TTC549 (cell line): ENCODE measurements around the gene PTX4.

Source experiments
- FAIRE-seq: peaks from 2 replicates; lab custom pipeline; 2012; peaks lifted over from hg19 to GRCh38; lab: Jason Lieb, UNC

PTX4 gene

GRCh38 chr16:1523581-1524245 lies 35.0 kb upstream of the PTX4 start:
- FAIRE-seq: no peak

DNA sequence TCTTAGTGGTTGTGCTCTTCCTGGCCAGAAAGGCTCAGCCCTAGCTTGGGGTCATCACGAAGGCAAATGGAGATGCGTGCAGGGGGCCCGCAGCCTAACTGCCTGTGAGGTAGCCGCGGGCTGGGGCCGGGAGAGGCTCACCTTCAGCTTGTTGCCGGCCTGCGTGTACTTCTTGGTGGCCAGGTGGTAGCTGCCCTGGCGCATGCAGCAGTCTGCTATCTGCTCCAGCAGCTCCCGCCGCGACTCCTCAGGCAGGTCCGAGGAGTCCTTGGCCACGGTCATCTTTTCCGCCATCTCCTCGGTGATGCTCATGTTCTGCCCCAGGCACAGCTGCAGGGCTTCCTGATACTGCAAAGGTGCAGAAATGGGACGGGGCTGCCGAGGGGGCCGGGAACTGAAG lies 31.7 kb upstream of the PTX4 start:
- FAIRE-seq: no peak

- FAIRE-seq: no peak
These were observed 31.1 kb upstream of the PTX4 start for GRCh38 chr16:1519831-1520230.

DNA sequence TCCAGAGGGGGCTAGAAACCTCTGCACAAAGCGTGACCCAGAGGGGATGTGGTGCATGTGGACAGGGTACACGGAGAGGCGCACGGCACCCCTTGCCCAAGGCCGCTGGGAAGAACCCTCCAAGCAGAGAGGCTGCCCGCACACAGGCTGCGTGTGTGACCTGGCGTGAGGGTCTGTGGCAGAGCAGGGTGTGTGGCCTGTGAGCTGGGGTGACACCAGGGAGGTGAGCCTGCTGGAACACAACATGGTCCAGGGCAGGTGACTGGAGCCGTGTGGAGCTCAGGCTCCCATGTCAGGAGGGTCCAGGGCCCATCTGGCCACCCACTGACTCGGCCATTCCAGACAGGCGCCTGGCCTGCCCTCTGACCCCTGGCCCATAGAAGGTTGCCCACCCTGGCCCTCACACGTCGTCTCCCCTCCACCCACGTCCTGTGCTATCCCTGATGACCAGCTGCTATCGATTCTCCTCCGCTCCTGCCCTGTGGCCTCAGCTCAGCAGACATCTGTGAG lies 29.9 kb upstream of the PTX4 start:
- FAIRE-seq: no peak

GRCh38 chr16:1514507-1514906 lies 25.8 kb upstream of the PTX4 start:
- no peak for FAIRE-seq

DNA sequence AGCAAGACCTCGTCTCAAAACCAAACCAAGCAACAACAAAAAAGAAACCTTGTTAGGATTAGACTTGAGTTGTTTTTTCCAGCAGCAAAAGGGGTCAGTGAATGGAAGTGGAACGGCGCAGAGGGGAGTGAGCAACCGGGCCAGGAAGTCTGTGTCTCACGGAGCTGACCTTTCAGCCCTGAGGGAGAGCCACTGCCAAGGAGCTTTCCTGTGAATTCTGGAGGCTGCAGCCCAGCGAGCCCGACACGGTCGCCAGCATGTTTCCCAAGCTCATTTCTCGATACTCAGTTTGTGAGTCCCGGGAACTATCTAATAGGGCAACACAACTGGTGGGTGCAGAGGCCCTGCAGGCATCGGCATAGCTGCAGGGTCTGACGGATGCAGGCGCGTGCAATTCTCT lies 24.0 kb upstream of the PTX4 start:
- FAIRE-seq: no peak

DNA sequence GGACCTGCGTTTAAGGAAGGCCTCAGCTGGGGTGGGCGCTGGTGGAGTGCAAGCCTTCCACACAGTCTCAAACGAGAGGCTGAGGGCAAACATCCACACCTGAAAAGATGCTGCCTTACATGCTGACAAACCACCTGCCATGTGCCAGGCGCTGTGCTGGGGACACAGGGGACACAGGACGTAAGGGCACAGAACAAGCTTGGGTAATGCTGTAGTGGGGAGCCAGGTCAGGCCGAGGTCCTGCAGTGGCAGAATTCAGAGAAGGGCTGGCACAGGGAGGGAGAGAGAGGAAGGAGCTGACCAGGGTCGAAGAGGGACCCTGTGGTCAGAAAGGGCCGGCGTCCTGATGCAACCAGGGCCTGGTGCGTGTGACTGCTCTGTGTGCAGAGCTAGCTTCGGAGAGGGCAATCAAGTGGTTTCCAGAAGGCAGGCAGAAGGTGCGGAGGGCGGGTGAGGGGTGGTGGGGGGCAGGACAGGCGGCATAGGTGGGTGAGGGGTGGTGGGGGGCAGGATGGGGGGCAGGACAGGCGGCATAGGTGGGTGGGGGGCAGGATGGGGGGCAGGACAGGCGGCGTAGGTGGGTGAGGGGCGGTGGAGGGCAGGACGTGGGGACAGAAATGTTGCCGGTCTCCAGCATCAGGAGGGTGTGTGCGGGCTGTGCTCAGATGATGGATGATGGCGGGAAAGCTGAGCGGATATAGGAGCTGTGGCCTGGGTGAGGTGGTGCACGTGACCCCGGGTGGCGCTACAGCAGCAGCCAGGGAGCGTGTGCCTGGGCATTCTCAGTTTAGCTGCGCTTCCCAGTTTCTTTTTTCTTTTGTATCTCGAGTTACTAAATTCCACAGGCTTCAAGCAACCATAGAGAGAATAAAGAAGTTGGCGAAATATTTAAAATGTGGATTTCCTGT lies 23.2 kb upstream of the PTX4 start:
- no peak for FAIRE-seq

DNA sequence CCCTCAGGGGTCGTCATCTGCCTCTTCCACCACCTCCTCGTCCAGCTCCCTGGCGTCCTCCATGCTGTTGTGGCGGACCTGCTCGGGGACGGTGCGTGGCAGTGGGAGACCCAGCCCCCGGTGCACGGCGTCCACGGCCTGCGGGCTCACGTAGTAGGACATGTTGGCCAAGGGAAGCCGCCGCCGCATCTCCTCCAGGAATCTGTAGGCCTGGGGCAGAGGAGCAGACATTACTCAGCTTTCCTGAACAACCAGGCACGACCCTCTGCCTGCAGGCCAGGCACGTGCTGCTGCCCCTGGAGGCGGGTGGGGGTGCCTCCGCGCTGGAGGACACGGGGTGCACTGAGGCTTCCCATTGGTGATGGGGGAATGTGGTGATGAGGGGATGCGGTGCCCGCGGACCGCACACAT lies 22.2 kb upstream of the PTX4 start:
- FAIRE-seq: no peak

GRCh38 chr16:1510272-1510671 lies 21.5 kb upstream of the PTX4 start:
- no peak for FAIRE-seq

DNA sequence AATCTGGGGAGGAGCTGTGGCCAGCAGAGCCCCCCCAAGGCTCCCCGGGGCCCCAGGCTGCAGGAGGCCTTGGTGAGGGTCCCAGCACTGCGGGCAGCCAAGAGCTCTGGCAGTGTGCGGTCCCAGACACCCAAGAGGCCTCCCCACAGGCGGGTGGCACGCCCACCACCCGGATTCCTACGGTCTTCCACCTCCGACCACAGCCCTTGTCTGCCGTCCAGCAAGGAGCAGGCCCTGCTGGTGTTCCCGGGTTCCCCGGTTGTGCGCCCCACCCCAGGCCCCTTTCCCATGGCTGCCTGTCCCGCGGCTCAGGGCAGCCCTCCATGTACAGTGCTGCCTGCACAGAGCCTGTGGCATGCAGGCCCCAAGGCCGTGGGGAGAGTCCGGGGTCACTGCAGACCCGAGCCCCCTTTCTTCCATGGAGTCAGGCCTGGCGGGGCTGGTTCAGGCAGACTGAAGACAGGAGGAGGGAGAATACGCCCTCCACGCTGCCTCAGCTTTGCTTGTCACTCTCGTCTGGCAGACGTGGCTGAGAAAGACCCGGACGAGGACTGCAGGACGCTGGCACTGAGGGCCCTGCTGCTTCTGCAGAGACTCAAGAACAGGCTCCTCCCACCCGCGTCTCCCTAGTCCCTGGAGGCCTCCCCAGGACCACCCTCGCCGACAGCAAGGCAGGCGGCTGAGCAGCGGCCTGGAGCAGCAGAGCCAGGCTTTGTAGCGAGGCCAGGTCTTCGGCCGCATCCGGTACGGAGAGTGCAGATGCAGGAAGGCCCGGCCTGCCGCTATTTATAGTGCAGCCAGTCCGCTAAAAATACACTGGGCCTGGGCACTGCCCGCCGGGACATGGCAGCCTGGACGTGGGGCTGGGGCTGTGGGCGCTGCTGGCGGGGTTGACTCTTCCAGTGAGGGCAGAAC lies 20.8 kb upstream of the PTX4 start:
- no peak for FAIRE-seq

- no peak for FAIRE-seq
These were observed 19.9 kb upstream of the PTX4 start for GRCh38 chr16:1508494-1509187.

- no peak for FAIRE-seq
These were observed 17.9 kb upstream of the PTX4 start for GRCh38 chr16:1506494-1507213.

GRCh38 chr16:1505912-1506311 lies 17.2 kb upstream of the PTX4 start:
- FAIRE-seq: no peak

DNA sequence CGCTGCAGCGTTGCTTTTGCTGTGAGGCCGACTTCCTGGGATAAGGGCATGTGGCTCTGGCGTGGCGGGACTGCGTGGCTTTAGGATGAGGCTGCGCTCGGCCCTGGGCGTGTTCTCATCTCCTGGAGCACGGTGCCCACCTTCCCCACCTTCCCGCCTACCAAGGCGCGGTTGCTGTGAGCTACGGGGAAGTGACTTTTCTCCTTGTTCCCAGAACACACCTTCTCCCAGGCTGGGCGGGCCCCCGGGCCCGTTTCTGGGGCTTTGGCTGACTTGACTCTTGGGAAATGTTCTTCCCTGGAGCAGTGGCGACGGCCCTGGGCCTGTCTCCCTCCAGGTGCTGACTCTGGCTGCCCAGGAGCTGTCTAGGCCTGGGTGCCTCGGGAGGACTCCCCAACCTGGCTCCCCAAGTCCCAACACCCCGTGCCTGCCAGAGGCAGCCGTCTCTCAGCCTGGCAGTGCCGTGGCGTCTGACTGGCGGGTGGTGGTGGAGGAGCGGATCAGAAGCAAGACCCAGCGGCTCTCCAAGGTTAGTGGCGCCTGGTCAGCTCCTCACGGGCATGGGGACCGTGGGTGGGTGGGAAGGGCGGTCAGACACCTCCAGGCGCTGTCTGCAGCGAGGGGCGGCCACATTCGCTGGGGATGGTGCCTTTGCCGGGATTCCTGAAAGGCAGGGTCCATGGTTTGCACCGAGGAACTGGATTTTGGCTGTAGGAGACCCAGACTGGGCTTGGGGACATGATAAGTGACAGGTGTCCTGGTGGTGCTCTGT lies 16.5 kb upstream of the PTX4 start:
- no peak for FAIRE-seq

- no peak for FAIRE-seq
These were observed 14.6 kb upstream of the PTX4 start for GRCh38 chr16:1503110-1503955.

- FAIRE-seq: no peak
These were observed 13.6 kb upstream of the PTX4 start for GRCh38 chr16:1502092-1503004.

DNA sequence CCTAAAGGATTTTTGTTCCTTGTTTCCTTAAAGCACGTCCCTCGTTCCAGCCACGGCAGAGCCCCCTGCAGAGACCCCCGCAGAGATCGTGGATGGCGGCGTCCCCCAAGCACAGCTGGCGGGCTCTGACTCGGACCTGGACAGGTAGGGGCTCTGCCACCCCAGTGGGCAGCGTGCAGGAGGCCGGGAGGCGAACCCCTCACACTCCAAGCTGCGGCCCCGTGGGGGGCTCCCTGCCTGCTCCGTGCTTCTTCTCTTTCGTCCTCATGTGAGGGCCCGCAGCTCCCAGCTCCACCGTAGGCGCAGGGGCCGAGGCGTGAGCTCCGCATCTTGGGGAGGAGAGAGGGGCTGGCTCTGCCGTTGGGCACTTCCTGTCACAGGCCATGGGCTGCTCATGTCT lies 12.9 kb upstream of the PTX4 start:
- FAIRE-seq: no peak

DNA sequence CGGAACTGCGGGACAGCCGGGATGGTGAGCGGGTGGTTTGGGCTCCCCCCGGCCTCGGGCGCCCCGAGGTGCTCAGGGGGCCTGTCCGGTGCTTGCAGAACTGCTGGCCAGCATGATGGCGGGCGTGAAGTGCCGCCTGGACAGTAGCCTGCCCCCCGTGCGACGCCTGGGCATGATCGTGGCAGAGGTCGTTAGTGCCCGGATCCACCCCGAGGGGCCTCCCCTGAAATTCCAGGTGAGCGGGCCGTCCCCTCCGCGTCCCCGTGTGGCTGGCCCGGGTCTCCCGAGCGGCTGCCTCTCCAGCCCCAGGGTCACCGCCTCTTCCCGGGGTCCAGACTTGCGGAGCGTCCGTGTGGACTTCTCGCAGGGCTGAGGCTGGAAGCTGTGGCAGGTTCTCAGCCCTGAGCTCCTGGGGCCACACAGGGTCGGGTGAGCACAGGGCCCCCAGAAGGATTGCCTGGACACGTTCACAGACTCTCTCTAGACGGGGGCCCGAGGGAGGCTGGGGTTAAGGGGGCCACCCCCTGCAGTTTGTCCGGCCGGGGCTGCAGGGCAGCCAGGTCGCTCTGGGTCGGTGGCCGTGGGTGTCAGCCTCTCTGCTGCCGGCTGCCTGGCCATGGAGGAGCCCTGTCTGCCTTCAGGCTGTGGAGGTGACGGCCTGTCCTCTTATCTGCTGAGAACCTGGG lies 11.9 kb upstream of the PTX4 start:
- no peak for FAIRE-seq
